GM12878 (cell line): Measurements from ENCODE around the gene TTC33. TPM values are rescaled to one million over a fixed set of nuclear protein-coding genes. Genes with fewer than 3 reads are reported as not detected.

Experiments
- ATF2 ChIP-seq: IDR thresholded peaks from 2 replicates; pipeline ENCODE4 v1.6.1; 2012; ENCODE audit warnings: low read length, inconsistent platforms
- ETV6 ChIP-seq, 2 experiments: fragments of 450-650 bp in 1 of 2; IDR thresholded peaks in 1 of 2; conservative IDR thresholded peaks in 1 of 2; 2 replicates each; pipeline ENCODE4 v1.6.1; 2014; ENCODE audit warnings: antibody characterized with exemption in 1 of 2, borderline replicate concordance in 1 of 2, low read depth in 1 of 2, mild to moderate bottlenecking in 1 of 2, moderate library complexity in 1 of 2
- IRF5 ChIP-seq: fragments of 450-650 bp; IDR thresholded peaks from 2 replicates; pipeline ENCODE4 v1.6.1; 2017; ENCODE audit warnings: borderline replicate concordance
- PAX5 ChIP-seq: IDR thresholded peaks from 2 replicates; pipeline ENCODE4 v1.6.1; 2011; ENCODE audit warnings: low read depth, low read length, borderline replicate concordance
- PBX3 ChIP-seq: IDR thresholded peaks from 2 replicates; pipeline ENCODE4 v1.6.1; 2011; ENCODE audit warnings: mild to moderate bottlenecking, low read depth, low read length, moderate library complexity; ENCODE audit not compliant: insufficient replicate concordance
- POU2F2 ChIP-seq: IDR thresholded peaks from 3 replicates; pipeline ENCODE4 v1.6.1; 2011; ENCODE audit warnings: low read depth, mild to moderate bottlenecking, low read length, borderline replicate concordance
- RB1 ChIP-seq: fragments of 450-650 bp; formaldehyde crosslinking; IDR thresholded peaks from 2 replicates; pipeline ENCODE4 v1.6.1; 2017; ENCODE audit warnings: mild to moderate bottlenecking, borderline replicate concordance
- SREBF2 ChIP-seq: IDR thresholded peaks from 2 replicates; pipeline ENCODE4 v1.6.1; 2012; ENCODE audit warnings: mild to moderate bottlenecking, low read length
- TBL1XR1 ChIP-seq: IDR thresholded peaks from 2 replicates; pipeline ENCODE4 v1.6.1; 2012; ENCODE audit warnings: low read depth, low read length, improper control_type of control experiment
- ZNF217 ChIP-seq: fragments of 450-650 bp; IDR thresholded peaks from 2 replicates; pipeline ENCODE4 v1.6.1; 2017; ENCODE audit warnings: antibody characterized with exemption, mild to moderate bottlenecking
- polyA plus RNA-seq, 11 experiments: library from polyadenylated mRNA; depleted of rRNA in 4 of 11; unstranded in 6 of 11; stranded (reverse) in 5 of 11; fragments of >200 nt; fragmentation: Nextera tagmentation in 4 of 11; fragmentation: Illumina TruSeq in 1 of 11; extraction: Ambion mirVana in 4 of 11; extraction: Trizol in 1 of 11; gene quantifications; 1 replicate in 1 of 11; 2 replicates in 10 of 11; pipeline versions ENCODE4 v1.2.1 to v1.2.3, GENCODE V29; 2011 to 2016; ENCODE audit warnings: inconsistent platforms in 2 of 11, missing spikeins in 2 of 11, low read depth in 1 of 11
- total RNA-seq, 4 experiments: library from RNA; depleted of rRNA in 3 of 4; stranded (reverse); fragments of >200 nt in 3 of 4; fragmentation: Illumina TruSeq in 1 of 4; extraction: Trizol in 1 of 4; gene quantifications; 2 replicates each; pipeline versions ENCODE4 v1.2.1 to v1.2.3, GENCODE V29; 2013 to 2021

Gene TTC33
- total and polyA plus RNA-seq, 10 of the 15 experiments (the other 5 are each of a cell fraction or from before 2014, with no cell fraction given) = 7.9 to 22.3 (median 14.6) TPM

GRCh38 chr5:40689438-40689837 is 66.3 kb downstream of the TTC33 start (continued):
- TF ChIP-seq POU2F2 (no peak), PAX5 (no peak), PBX3 (no peak), IRF5 (no peak), SREBF2 (no peak), ETV6 (conservative IDR thresholded peaks at IDR 0.05 in 1 of 2, IDR thresholded peaks at IDR 0.05 in 1 of 2; ENCODE audit: borderline replicate concordance in 1 of 2, low read depth in 1 of 2) (no peak), RB1 (no peak), TBL1XR1 (no peak), ZNF217 (no peak), ATF2 (no peak)
- TF ChIP-seq, all 136 proteins: peak for 0
